Hepatocyte (in vitro differentiated cells): ENCODE data around the gene ADAM10. TPM values are rescaled to one million over a fixed set of nuclear protein-coding genes. Genes with fewer than 3 reads are reported as not detected.
A peak's percentile ranks its signal among the peaks of the same experiment; 100 is the strongest.

Experiments used
- DNase-seq: peaks from one replicate; pipeline ENCODE4 v3.0.0-alpha.2; 2016; ENCODE audit warnings: low spot score
- H2AFZ ChIP-seq: fragments of 200-600 bp; sonication (generic); 2 replicates; pipeline ENCODE4 v1.6.0; 2016; ENCODE audit warnings: antibody characterized with exemption, mild to moderate bottlenecking
- H3K27ac ChIP-seq: fragments of 200-600 bp; sonication (generic); 2 replicates; pipeline ENCODE4 v1.5.1; 2016; ENCODE audit warnings: mild to moderate bottlenecking
- H3K27me3 ChIP-seq: fragments of 200-600 bp; sonication (generic); 2 replicates; pipeline ENCODE4 v1.6.1; 2016
- H3K36me3 ChIP-seq: fragments of 200-600 bp; sonication (generic); replicated peaks from 2 replicates; pipeline ENCODE4 v1.5.1; 2016; ENCODE audit warnings: low read depth; ENCODE audit not compliant: insufficient read depth
- H3K4me1 ChIP-seq: fragments of 200-600 bp; sonication (generic); 2 replicates; pipeline ENCODE4 v1.5.1; 2016; ENCODE audit warnings: mild to moderate bottlenecking, moderate library complexity; ENCODE audit not compliant: insufficient read depth
- H3K4me2 ChIP-seq: fragments of 200-600 bp; sonication (generic); 2 replicates; pipeline ENCODE4 v1.6.0; 2016
- H3K4me3 ChIP-seq: fragments of 200-600 bp; sonication (generic); 2 replicates; pipeline ENCODE4 v1.5.1; 2016; ENCODE audit warnings: mild to moderate bottlenecking
- H3K79me2 ChIP-seq: fragments of 200-600 bp; sonication (generic); 2 replicates; pipeline ENCODE4 v1.6.0; 2017; ENCODE audit warnings: mild to moderate bottlenecking
- H3K9me2 ChIP-seq: fragments of 200-600 bp; sonication (generic); replicated peaks from 2 replicates; pipeline ENCODE4 v1.6.0; 2017; ENCODE audit warnings: mild to moderate bottlenecking; ENCODE audit not compliant: insufficient read depth
- H3K9me3 ChIP-seq: fragments of 200-600 bp; sonication (generic); 2 replicates; pipeline ENCODE4 v1.5.1; 2016; ENCODE audit warnings: low read depth, mild to moderate bottlenecking
- H4K20me1 ChIP-seq: fragments of 200-600 bp; sonication (generic); 2 replicates; pipeline ENCODE4 v1.6.0; 2016; ENCODE audit warnings: mild to moderate bottlenecking; ENCODE audit not compliant: insufficient read depth, poor library complexity, severe bottlenecking
- CTCF ChIP-seq: fragments of 200-600 bp; sonication (generic); IDR thresholded peaks from 2 replicates; pipeline ENCODE4 v1.5.1; 2016; ENCODE audit warnings: antibody characterized with exemption, mild to moderate bottlenecking; ENCODE audit not compliant: poor library complexity
- EZH2 ChIP-seq: fragments of 200-600 bp; sonication (generic); IDR thresholded peaks from 2 replicates; pipeline ENCODE4 v1.6.1; 2016; ENCODE audit warnings: antibody characterized with exemption, mild to moderate bottlenecking, borderline replicate concordance
- EZH2phosphoT487 ChIP-seq: fragments of 200-600 bp; sonication (generic); IDR thresholded peaks from one replicate; pipeline ENCODE4 v1.6.1; 2018; ENCODE audit warnings: antibody characterized with exemption, mild to moderate bottlenecking, low read depth, moderate library complexity; ENCODE audit not compliant: unreplicated experiment, severe bottlenecking
- WGBS: methylation state at CpG from one replicate; pipeline ENCODE4 v1.1.6; 2016; ENCODE audit warnings: low lambda C conversion rate; ENCODE audit errors: missing lambda C conversion rate; 5-methylcytosine and 5-hydroxymethylcytosine counted together
- polyA plus RNA-seq: library from polyadenylated mRNA; unstranded; fragments of >200 nt; fragmentation: Nextera tagmentation; extraction: Ambion mirVana; gene quantifications from 2 replicates; pipeline ENCODE4 v1.2.1, GENCODE V29; 2016
- total RNA-seq: library from RNA; depleted of rRNA; stranded (reverse); fragments of >200 nt; gene quantifications from 2 replicates; pipeline ENCODE4 v1.2.3, GENCODE V29; 2014

Gene ADAM10
- total and polyA plus RNA-seq, 2 experiments from 2014 or later = 112 to 163 TPM

GRCh38 chr15:58742022-58742813 lies 7.3 kb downstream of the ADAM10 start:
- H3K4me2 ChIP-seq = peak overlapping the region; percentile 19
- no peak overlapping the region for H3K4me3 ChIP-seq
- no peaks in the 10 kb centered on the region for H3K9me3 ChIP-seq
- TF ChIP-seq EZH2phosphoT487 (no peak), EZH2 (no peak), CTCF (no peak)
- no peaks in the 10 kb centered on the region for H3K27me3 ChIP-seq
- 83% methylated on average over 8 of the region's 8 CpGs for WGBS
- H3K36me3 ChIP-seq = peaks cover under 1% of the 10 kb centered on the region
- peak overlapping the region; percentile 10 for H3K27ac ChIP-seq
- H3K4me1 ChIP-seq = peaks cover 15% of the 10 kb centered on the region
- H3K9me2 ChIP-seq = no peaks in the 10 kb centered on the region
- H4K20me1 ChIP-seq = peaks cover 87% of the 10 kb centered on the region
- peaks cover 100% of the 10 kb centered on the region for H3K79me2 ChIP-seq
- DNase-seq = no peak
- no peak overlapping the region for H2AFZ ChIP-seq

GRCh38 chr15:58741032-58741431 lies 8.5 kb downstream of the ADAM10 start:
- WGBS = 82% methylated on average over 2 of the region's 2 CpGs

GRCh38 chr15:58740436-58740835 lies 9.1 kb downstream of the ADAM10 start:
- Histone ChIP-seq H3K4me1 (peaks cover 6% of the 10 kb centered on the region), H4K20me1 (peaks cover 88% of the 10 kb centered on the region), H2AFZ (no peak overlapping the region), H3K36me3 (peaks cover 3% of the 10 kb centered on the region), H3K27me3 (no peaks in the 10 kb centered on the region), H3K9me2 (no peaks in the 10 kb centered on the region), H3K4me2 (no peak overlapping the region), H3K27ac (no peak overlapping the region), H3K79me2 (peaks cover 100% of the 10 kb centered on the region), H3K9me3 (no peaks in the 10 kb centered on the region), H3K4me3 (no peak overlapping the region)
- 77% methylated on average over 4 of the region's 4 CpGs for WGBS
- TF ChIP-seq EZH2 = no peak
- no peak for DNase-seq

More at GRCh38 chr15:58741032-58741431, 8.5 kb downstream of the ADAM10 start:
- H3K9me2 ChIP-seq = no peaks in the 10 kb centered on the region
- peaks cover 6% of the 10 kb centered on the region for H3K4me1 ChIP-seq
- DNase-seq = no peak
- H4K20me1 ChIP-seq = peaks cover 87% of the 10 kb centered on the region
- TF ChIP-seq EZH2phosphoT487 = no peak
- no peak for TF ChIP-seq EZH2
- TF ChIP-seq CTCF = no peak
- H2AFZ ChIP-seq = no peak overlapping the region
- no peak overlapping the region for H3K4me2 ChIP-seq
- peaks cover 3% of the 10 kb centered on the region for H3K36me3 ChIP-seq
- H3K27ac ChIP-seq = no peak overlapping the region
- peaks cover 100% of the 10 kb centered on the region for H3K79me2 ChIP-seq
- H3K4me3 ChIP-seq = no peak overlapping the region
- H3K27me3 ChIP-seq = no peaks in the 10 kb centered on the region
- no peaks in the 10 kb centered on the region for H3K9me3 ChIP-seq

- 95% methylated on average over 1 of the region's 1 CpG for WGBS
- Histone ChIP-seq H2AFZ (no peak overlapping the region), H3K9me3 (no peaks in the 10 kb centered on the region), H3K79me2 (peaks cover 100% of the 10 kb centered on the region), H3K9me2 (no peaks in the 10 kb centered on the region), H3K4me2 (no peak overlapping the region), H3K27me3 (no peaks in the 10 kb centered on the region), H3K27ac (no peak overlapping the region), H4K20me1 (peaks cover 93% of the 10 kb centered on the region), H3K4me1 (peaks cover 6% of the 10 kb centered on the region), H3K36me3 (peaks cover 3% of the 10 kb centered on the region), H3K4me3 (no peak overlapping the region)
- no peak for DNase-seq
- TF ChIP-seq EZH2 (no peak), CTCF (no peak), EZH2phosphoT487 (no peak)
These were observed 11.3 kb downstream of the ADAM10 start for GRCh38 chr15:58738046-58738707.
